IPS-18a (cell line): ENCODE data around the gene SKI.

Experiments
- H3K27ac ChIP-seq: one replicate; pipeline ENCODE4 v1.5.1; 2013; ENCODE audit warnings: low read length
- H3K27me3 ChIP-seq: one replicate; pipeline ENCODE4 v1.6.1; 2013; ENCODE audit warnings: mild to moderate bottlenecking, low read length; ENCODE audit not compliant: control insufficient read depth, insufficient read depth
- H3K36me3 ChIP-seq: one replicate; pipeline ENCODE4 v1.6.1; 2013; ENCODE audit warnings: low read depth, low read length; ENCODE audit not compliant: control insufficient read depth
- H3K4me1 ChIP-seq: one replicate; pipeline ENCODE4 v1.6.1; 2013; ENCODE audit warnings: low read depth, low read length; ENCODE audit not compliant: control insufficient read depth
- H3K4me3 ChIP-seq: one replicate; pipeline ENCODE4 v1.5.1; 2013; ENCODE audit warnings: low read length
- H3K9ac ChIP-seq: one replicate; pipeline ENCODE4 v1.6.1; 2013; ENCODE audit warnings: mild to moderate bottlenecking, low read length, moderate library complexity
- H3K9me3 ChIP-seq: one replicate; pipeline ENCODE4 v1.6.1; 2013; ENCODE audit warnings: low read depth, low read length; ENCODE audit not compliant: control insufficient read depth

Gene SKI

GRCh38 chr1:2336499-2336898 lies 108.4 kb downstream of the SKI start:
- Histone ChIP-seq H3K4me1 (no peaks in the 10 kb centered on the region), H3K27ac (no peak overlapping the region), H3K27me3 (no peaks in the 10 kb centered on the region), H3K9ac (no peak overlapping the region), H3K36me3 (no peaks in the 10 kb centered on the region), H3K4me3 (no peak overlapping the region), H3K9me3 (no peaks in the 10 kb centered on the region)

GRCh38 chr1:2337081-2337480 lies 109.0 kb downstream of the SKI start:
- Histone ChIP-seq H3K27me3 (no peaks in the 10 kb centered on the region), H3K9ac (no peak overlapping the region), H3K9me3 (no peaks in the 10 kb centered on the region), H3K27ac (no peak overlapping the region), H3K4me1 (no peaks in the 10 kb centered on the region), H3K36me3 (no peaks in the 10 kb centered on the region), H3K4me3 (no peak overlapping the region)

GRCh38 chr1:2337501-2337900 lies 109.4 kb downstream of the SKI start:
- H3K36me3 ChIP-seq = no peaks in the 10 kb centered on the region
- H3K9me3 ChIP-seq = no peaks in the 10 kb centered on the region
- no peaks in the 10 kb centered on the region for H3K4me1 ChIP-seq
- no peak overlapping the region for H3K9ac ChIP-seq
- no peak overlapping the region for H3K27ac ChIP-seq
- no peaks in the 10 kb centered on the region for H3K27me3 ChIP-seq
- H3K4me3 ChIP-seq = no peak overlapping the region

GRCh38 chr1:2339206-2340085 lies 111.3 kb downstream of the SKI start:
- Histone ChIP-seq H3K9ac (no peak overlapping the region), H3K4me1 (no peaks in the 10 kb centered on the region), H3K4me3 (no peak overlapping the region), H3K27me3 (no peaks in the 10 kb centered on the region), H3K36me3 (no peaks in the 10 kb centered on the region), H3K27ac (no peak overlapping the region), H3K9me3 (no peaks in the 10 kb centered on the region)

GRCh38 chr1:2340086-2340917 lies 112.2 kb downstream of the SKI start:
- Histone ChIP-seq H3K9me3 (no peaks in the 10 kb centered on the region), H3K27ac (no peak overlapping the region), H3K4me1 (no peaks in the 10 kb centered on the region), H3K36me3 (no peaks in the 10 kb centered on the region), H3K4me3 (no peak overlapping the region), H3K9ac (no peak overlapping the region), H3K27me3 (no peaks in the 10 kb centered on the region)

GRCh38 chr1:2340918-2341254 lies 112.8 kb downstream of the SKI start:
- Histone ChIP-seq H3K27ac (no peak overlapping the region), H3K9ac (no peak overlapping the region), H3K27me3 (no peaks in the 10 kb centered on the region), H3K36me3 (no peaks in the 10 kb centered on the region), H3K4me3 (no peak overlapping the region), H3K4me1 (no peaks in the 10 kb centered on the region), H3K9me3 (no peaks in the 10 kb centered on the region)

GRCh38 chr1:2341706-2342383 lies 113.7 kb downstream of the SKI start:
- Histone ChIP-seq H3K36me3 (no peaks in the 10 kb centered on the region), H3K9ac (no peak overlapping the region), H3K4me3 (no peak overlapping the region), H3K9me3 (no peaks in the 10 kb centered on the region), H3K27ac (no peak overlapping the region), H3K27me3 (no peaks in the 10 kb centered on the region), H3K4me1 (no peaks in the 10 kb centered on the region)

GRCh38 chr1:2342384-2343022 lies 114.4 kb downstream of the SKI start:
- H3K27me3 ChIP-seq = no peaks in the 10 kb centered on the region
- no peaks in the 10 kb centered on the region for H3K4me1 ChIP-seq
- no peaks in the 10 kb centered on the region for H3K36me3 ChIP-seq
- no peak overlapping the region for H3K9ac ChIP-seq
- H3K4me3 ChIP-seq = no peak overlapping the region
- H3K9me3 ChIP-seq = no peaks in the 10 kb centered on the region
- H3K27ac ChIP-seq = no peak overlapping the region

GRCh38 chr1:2343023-2343935 lies 115.2 kb downstream of the SKI start:
- Histone ChIP-seq H3K9me3 (no peaks in the 10 kb centered on the region), H3K27me3 (no peaks in the 10 kb centered on the region), H3K4me1 (no peaks in the 10 kb centered on the region), H3K36me3 (no peaks in the 10 kb centered on the region), H3K4me3 (no peak overlapping the region), H3K27ac (no peak overlapping the region), H3K9ac (no peak overlapping the region)

GRCh38 chr1:2344121-2344681 lies 116.1 kb downstream of the SKI start:
- Histone ChIP-seq H3K4me3 (no peak overlapping the region), H3K4me1 (no peaks in the 10 kb centered on the region), H3K27me3 (no peaks in the 10 kb centered on the region), H3K9ac (no peak overlapping the region), H3K36me3 (no peaks in the 10 kb centered on the region), H3K9me3 (no peaks in the 10 kb centered on the region), H3K27ac (no peak overlapping the region)
